ENCODE measurements around the gene KRTAP17-1.
"Not testable (repeated sequence)": the region's sequence is repeated elsewhere in the genome, so short reads cannot be mapped to it uniquely, and the experiment has no call there.

Gene KRTAP17-1

DNA sequence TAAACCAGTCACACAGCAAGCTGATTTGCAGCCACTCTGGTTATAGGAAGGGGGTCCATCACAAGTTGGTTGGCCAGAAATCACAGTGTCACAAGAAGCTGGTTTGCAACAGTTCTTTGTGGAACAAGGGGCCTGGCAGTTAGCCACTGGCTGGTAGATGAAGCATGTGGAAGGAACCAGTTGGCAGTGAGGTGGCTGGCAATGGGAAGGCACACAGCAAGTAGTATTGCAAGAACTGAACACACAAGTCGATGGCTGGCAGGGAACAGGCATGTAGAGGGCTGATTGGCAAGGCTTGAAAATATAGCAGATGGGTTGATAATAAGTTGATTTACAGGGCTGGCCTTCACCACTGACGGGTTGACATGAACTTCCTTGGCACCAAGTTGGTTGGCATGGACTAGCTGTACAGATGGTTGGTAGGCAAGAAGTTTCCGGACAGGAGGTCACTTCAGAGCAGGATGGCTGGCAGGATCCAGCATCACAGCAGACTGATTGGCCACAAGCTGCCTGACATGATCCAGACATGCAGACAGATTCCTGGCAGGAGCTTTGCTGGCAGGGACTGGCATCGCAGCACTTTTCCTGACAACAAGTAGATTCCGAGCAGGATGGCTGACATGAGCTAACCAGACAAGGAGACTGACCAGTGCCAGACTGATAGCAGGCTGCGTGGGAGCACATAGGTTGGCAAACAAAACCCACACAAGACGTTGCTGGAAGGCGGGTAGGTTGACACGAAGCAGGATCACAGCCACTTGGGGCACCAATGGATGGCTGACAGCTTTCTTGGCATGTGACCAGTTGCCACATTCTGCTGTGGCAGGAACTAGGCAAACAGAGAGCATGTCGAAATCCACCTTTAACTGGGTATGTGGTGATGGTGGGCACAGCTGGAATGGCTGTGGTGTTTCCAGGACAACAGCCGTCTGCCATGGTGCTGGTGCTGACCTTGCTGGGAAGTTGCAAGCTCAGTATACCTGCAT is 13.3 kb downstream of the KRTAP17-1 start, which contains the start of gene KRTAP29-1:
TSS of gene KRTAP29-1 (minus strand) at position 936 of the 986 bp plus-strand sequence. CDS start at position 936, 0 bp downstream.
- DNase-seq, result peak; percentile 72

DNA sequence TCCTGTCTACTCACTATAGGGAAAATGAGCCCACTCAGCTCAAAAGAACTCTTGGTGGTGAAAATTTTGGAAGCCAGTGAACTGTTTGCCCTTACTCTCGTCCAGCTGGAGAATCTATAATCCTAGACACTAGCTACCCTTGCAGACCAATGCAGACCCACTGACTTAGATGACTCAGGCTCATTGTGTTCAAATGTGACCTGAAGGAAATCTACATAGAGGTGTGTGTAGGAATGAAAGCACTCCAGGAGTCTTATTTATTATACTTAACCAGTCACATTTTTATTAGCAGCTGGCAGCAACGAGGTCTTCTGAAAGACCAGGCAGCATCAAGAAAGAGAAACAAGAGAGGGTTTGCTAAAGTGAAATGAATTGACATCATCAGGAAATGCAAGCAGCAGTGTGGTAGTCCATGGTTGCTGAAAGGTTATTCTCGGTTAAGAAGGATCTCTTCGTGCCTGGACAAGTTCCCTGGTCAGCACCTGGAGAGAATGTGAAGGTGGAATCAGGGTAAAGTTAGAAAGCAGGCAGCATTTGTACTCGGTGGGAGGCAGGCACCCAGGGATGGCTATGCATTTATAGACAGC is 14.2 kb downstream of the KRTAP17-1 start:
- peak; percentile 80 for DNase-seq

DNA sequence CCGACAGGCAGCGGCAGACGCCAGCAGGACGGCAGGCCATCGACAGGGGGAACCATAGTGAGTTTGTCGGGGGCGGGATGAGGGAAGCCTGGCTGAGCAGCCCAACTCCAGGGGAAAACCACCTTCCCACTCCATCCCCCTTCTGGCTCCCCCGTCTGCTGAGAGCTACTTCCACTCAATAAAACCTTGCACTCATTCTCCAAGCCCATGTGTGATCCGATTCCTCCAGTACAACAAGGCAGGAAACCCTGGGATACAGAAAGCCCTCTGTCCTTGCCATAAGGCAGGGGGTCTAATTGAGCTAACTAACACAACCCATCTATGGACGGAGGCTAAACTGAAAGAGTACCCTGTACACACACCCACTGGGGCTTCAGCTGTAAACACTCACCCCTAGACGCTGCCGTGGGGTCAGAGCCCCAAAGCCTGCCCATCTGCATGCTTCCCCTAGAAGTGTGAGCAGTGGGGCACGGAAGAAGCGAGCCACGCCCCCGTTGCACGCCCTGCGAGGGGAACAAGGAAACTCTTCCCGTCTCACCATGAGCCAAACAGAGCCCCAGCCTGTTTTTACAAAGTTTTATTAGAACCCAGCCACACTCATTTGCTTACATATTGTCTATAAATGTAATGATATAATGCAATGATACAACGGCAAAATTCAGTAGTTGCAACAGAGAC is 16.9 kb downstream of the KRTAP17-1 start:
- no peak for DNase-seq

DNA sequence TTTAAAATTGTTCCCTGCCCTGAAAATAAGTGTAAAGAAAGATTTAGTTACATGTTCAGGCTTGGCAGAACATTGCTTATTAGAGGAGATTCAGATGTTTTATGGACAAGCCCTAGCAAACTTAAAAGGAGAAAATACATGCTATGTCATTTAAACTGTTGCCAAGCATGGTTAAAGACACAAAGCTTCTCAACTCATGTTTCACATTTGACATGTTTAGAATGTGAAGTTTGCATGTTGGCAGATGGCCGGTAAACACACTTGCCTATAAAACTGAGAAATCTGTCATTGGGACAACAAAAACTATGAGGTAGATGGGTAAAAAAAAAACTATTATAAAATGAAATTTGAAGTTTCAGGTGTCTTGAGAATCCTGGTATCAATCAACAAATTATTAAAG is 18.7 kb downstream of the KRTAP17-1 start:
- no peak for DNase-seq

DNA sequence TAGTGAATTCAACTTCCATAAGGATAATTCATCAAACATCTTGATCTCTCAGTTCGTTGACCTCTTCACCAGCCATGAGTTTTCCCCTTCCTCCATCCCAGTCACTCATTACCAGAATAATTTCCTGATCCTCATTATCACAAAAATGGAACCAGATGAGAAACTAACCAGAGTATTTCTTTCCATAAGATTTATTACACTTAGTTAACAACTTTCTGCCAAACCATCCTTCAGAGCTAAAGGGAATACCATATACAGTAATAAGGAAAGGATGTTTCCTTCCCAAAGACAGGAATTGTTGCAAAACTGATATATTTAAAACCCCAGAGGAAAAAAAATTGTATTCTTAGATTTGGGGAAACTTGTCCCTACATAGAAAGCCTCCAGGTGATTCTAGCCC is 21.5 kb downstream of the KRTAP17-1 start:
- DNase-seq, result no peak

DNA sequence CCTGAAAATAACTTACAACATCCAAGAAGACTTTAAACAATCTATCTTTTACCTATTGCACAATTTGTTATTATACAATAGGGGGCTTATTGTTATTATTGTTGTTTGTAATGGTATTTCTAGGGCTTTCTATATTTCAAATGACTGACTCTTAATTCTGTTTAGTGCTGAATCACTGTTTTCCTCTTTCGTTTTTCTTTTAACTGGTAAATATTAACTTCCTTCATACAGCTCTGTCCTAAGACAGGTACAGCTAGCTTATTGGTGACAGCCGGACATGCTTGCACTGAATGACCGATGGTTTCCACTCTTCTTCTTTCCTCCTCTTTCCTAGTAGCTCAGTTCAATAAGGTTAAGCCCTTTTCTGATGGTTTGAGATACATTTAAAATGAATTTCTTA is 28.5 kb downstream of the KRTAP17-1 start:
- no peak for DNase-seq

DNA sequence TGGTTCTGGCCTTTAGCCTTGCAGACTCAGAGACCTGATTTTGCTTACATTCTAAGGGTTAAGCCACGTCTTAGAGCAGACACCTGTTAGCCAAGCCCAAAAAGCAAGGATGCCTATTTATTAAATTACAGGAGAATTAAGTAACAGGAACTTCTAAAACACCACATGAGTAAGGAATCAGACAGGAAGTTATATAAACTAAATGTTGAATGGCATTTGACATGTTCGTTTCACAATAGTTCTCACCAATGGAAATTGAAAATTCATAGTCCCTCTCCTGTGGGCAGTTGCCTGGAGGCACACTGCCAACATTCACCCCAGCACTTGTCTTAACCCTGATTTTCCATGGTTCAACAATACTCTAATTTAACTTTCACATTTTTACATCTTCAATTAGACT is 31.0 kb downstream of the KRTAP17-1 start:
- DNase-seq, result no peak

DNA sequence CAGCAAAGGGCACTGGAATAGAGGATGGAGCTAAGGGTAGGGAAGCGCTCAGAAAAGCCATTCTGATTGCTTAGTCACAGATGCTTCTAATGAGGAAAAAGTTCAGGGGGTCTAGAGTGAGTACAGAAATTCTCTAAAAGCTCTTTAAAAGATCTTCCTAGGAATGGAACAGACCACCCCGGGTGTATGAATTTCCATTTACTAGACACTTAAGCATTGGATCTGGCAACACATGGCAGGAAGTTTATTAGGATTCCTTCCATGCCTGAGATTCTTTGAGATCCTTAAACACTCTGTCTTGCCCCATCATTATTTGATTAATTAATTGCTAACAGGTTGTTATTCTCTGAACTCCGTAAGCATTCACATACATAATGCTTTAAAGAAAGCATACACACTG is 31.5 kb downstream of the KRTAP17-1 start:
- no peak for DNase-seq

DNA sequence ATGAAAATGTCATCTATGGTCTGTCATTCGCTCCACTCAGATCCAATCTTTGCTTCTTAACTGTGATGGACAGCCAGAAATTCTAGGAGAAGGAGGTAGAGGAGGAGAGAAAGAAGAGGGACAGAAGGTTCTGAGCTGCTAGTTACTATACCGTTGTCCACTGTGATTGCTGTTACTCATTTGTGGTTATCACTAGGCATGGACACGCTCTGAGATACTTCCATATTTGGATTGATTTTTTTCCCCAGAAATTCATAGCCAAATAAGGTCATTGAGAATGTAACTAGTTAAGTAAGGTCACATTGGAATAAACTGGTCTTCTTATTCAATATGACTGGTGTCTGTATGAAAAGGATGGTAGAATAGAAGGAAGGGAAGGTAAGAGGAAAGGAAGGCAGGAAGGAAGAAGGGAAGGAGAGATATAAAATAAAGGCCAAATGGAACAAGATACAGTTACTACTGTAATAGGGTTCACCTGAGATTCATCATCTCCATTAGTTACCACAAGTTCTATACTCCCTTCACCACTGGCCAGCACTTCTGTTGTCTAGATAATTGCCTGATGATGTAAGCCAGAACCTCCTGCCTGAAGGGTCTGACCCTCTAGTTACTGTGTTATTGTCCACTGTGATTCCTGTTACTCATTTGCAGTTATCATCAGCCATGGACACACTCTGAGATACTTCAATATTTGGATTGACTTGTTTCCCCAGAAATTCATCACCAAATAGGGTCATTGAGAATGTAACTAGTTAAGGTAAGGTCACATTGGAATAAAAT is 37.1 kb downstream of the KRTAP17-1 start:
- DNase-seq, result no peak

DNA sequence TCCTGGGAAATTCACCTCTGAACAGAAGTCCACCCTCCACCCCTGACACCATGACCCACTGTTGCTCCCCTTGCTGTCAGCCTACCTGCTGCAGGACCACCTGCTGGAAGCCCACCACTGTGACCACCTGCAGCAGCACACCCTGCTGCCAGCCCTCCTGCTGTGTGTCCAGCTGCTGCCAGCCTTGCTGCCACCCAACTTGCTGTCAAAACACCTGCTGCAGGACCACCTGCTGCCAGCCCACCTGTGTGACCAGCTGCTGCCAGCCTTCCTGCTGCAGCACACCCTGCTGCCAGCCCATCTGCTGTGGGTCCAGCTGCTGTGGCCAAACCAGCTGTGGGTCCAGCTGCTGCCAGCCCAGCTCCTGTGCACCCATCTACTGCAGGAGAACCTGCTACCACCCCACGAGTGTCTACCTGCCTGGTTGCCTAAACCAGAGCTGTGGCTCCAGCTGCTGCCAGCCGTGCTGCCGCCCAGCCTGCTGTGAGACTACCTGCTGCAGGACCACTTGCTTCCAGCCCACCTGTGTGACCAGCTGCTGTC is 39.8 kb downstream of the KRTAP17-1 start, which contains the start of gene KRTAP9-7:
TSS of gene KRTAP9-7 (plus strand) at position 51 of the 543 bp plus-strand sequence. CDS start at position 51, 0 bp downstream.
- DNase-seq, result not testable (repeated sequence)

DNA sequence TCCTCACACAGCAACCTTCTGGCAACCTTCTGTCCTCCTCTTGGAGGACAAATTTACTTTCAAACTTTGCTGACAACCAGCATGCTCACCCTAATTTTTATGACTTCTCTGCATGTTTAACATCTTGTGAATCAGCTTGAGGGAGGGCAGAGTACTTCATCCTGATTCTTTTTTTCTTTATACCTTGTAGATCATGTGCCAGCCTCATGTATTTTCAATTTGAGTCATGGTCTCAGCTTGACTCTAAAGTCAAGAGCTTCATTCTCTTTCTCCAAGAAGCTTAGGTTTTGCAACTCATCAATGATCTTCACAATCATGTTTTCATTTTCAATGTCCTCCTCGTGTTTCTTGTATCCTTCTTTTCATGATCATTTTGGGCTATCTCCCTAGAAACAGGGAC is 43.7 kb downstream of the KRTAP17-1 start:
- no peak for DNase-seq

DNA sequence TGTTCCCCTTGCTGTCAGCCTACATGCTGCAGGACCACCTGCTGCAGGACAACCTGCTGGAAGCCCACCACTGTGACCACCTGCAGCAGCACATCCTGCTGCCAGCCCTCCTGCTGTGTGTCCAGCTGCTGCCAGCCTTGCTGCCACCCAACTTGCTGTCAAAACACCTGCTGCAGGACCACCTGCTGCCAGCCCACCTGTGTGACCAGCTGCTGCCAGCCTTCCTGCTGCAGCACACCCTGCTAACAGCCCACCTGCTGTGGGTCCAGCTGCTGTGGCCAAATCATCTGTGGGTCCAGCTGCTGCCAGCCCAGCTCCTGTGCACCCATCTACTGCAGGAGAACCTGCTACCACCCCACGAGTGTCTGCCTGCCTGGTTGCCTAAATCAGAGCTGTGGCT is 44.2 kb downstream of the KRTAP17-1 start:
- DNase-seq, result not testable (repeated sequence)

DNA sequence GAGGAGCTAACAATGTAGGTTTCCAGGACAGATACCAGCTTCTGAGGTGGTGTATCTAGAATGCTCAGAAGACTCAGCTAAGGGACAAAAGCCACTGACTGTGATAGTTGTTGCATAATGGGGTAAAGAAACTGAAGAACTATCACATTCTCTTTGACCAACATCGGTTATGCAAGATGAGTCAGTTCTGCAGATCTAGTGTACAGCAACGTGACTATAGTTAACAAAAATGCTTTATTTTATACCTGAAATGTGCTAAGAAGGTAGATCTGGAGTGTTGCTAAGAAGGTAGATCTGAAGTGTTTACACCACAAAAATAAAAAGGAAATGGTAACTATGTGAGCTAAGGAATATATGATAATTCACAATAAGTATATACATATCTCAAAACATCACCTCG is 47.8 kb downstream of the KRTAP17-1 start:
- no peak for DNase-seq

DNA sequence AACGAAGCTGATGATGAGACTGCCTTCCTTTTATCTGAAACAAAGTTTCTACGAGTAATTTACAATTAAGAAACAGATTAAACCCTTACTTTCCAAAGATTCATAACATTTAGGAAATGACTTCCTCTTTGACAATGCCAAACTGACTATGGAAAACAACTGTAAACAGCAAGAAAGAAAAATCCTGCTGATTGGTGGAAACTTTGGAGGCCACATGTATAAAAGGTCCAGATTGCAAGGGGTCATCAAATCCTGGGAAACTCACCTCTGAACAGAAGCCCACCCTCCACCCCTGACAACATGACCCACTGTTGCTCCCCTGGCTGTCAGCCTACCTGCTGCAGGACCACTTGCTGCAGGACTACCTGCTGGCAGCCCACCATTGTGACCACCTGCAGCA is 50.4 kb downstream of the KRTAP17-1 start, which contains the start of gene KRTAP9-6:
TSS of gene KRTAP9-6 (plus strand) at position 301 of the 400 bp plus-strand sequence. CDS start at position 301, 0 bp downstream.
- DNase-seq, result no peak

Data from DMS79 treated with DMSO at 0.1 percent for 48 hours (cell line).